ENCODE results near the gene TSPAN19. TPM values are rescaled to one million over a fixed set of nuclear protein-coding genes. Genes with fewer than 3 reads are reported as not detected.

The TSPAN19 gene
- total RNA-seq, 1 donor from 2014 or later: 0.33 TPM

- Histone ChIP-seq H3K9me3 (replicated peaks) (no peaks in the 10 kb centered on the region), H3K4me3 (no peak overlapping the region), H3K36me3 (no peaks in the 10 kb centered on the region), H3K27ac (replicated peaks) (no peak overlapping the region), H3K4me1 (no peaks in the 10 kb centered on the region), H3K27me3 (ENCODE audit: low read depth) (no peaks in the 10 kb centered on the region)
- intact Hi-C loops (cut with micrococcal nuclease): no loop called here
- TF ChIP-seq CTCF (IDR thresholded peaks at IDR 0.05; ENCODE audit: borderline replicate concordance): no peak
- DNase-seq: no peak
These were observed 24.8 kb upstream of the TSPAN19 start for GRCh38 chr12:85060916-85061315.

- Histone ChIP-seq H3K4me3 (no peak overlapping the region), H3K36me3 (no peaks in the 10 kb centered on the region), H3K27me3 (ENCODE audit: low read depth) (no peaks in the 10 kb centered on the region), H3K4me1 (no peaks in the 10 kb centered on the region), H3K9me3 (replicated peaks) (no peaks in the 10 kb centered on the region), H3K27ac (replicated peaks) (no peak overlapping the region)
- no peak for DNase-seq
- no peak for TF ChIP-seq CTCF (IDR thresholded peaks at IDR 0.05; ENCODE audit: borderline replicate concordance)
- intact Hi-C loops (cut with micrococcal nuclease): no loop called here
These were observed 23.5 kb upstream of the TSPAN19 start for GRCh38 chr12:85059594-85059993.

GRCh38 chr12:85058339-85058738 is 22.3 kb upstream of the TSPAN19 start:
- Histone ChIP-seq H3K36me3 (no peaks in the 10 kb centered on the region), H3K27me3 (ENCODE audit: low read depth) (no peaks in the 10 kb centered on the region), H3K4me3 (no peak overlapping the region), H3K4me1 (no peaks in the 10 kb centered on the region), H3K27ac (replicated peaks) (no peak overlapping the region), H3K9me3 (replicated peaks) (no peaks in the 10 kb centered on the region)
- intact Hi-C loops (cut with micrococcal nuclease): no loop called here
- TF ChIP-seq CTCF (IDR thresholded peaks at IDR 0.05; ENCODE audit: borderline replicate concordance): no peak
- no peak for DNase-seq

- Histone ChIP-seq H3K9me3 (replicated peaks) (no peaks in the 10 kb centered on the region), H3K36me3 (no peaks in the 10 kb centered on the region), H3K4me1 (no peaks in the 10 kb centered on the region), H3K27ac (replicated peaks) (no peak overlapping the region), H3K4me3 (no peak overlapping the region), H3K27me3 (ENCODE audit: low read depth) (no peaks in the 10 kb centered on the region)
- DNase-seq: no peak
- peak; percentile 75 for TF ChIP-seq CTCF (IDR thresholded peaks at IDR 0.05; ENCODE audit: borderline replicate concordance)
- intact Hi-C loops (cut with micrococcal nuclease): no loop called here
These were observed 21.4 kb upstream of the TSPAN19 start for GRCh38 chr12:85057370-85057963.

DNA sequence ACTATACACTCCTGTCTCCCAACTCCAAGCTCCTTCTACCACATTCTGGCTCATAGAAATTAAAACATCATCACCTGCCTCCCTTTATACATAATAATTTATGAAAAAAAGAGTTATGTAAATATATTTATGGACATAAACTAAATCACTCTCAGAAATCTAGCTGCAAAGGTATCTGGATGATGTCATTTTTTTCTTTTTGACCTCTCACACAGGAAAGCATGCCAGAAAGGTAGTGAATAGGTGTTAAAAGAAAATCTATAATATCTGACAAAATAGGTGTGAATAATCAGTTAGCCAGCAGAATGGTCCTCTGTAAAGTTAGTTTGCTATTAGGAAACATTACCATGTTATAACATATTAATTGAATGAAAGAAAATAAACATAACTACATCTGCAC is 7.8 kb upstream of the TSPAN19 start:
- intact Hi-C loops (cut with micrococcal nuclease): no loop called here
- DNase-seq: no peak

More for the DNA sequence above, 7.8 kb upstream of the TSPAN19 start:
- Histone ChIP-seq H3K4me1 (no peaks in the 10 kb centered on the region), H3K27ac (replicated peaks) (no peak overlapping the region), H3K4me3 (no peak overlapping the region), H3K9me3 (replicated peaks) (no peaks in the 10 kb centered on the region), H3K36me3 (no peaks in the 10 kb centered on the region), H3K27me3 (ENCODE audit: low read depth) (no peaks in the 10 kb centered on the region)
- no peak for TF ChIP-seq CTCF (IDR thresholded peaks at IDR 0.05; ENCODE audit: borderline replicate concordance)

All from left ventricle myocardium inferior (tissue), 1 donor.